LHCN-M2 (cell line): Measurements from ENCODE around the gene ZNF552. TPM values are rescaled to one million over a fixed set of nuclear protein-coding genes. Genes with fewer than 3 reads are reported as not detected.
A peak's percentile ranks its signal among the peaks of the same experiment; 100 is the strongest.
"Not testable (repeated sequence)": the region's sequence is repeated elsewhere in the genome, so short reads cannot be mapped to it uniquely, and the experiment has no call there.

Experiments used
- DNase-seq: peaks from one replicate; pipeline ENCODE4 v3.0.0-alpha.2; 2012; ENCODE audit warnings: low read depth
- polyA plus RNA-seq: library from polyadenylated mRNA; unstranded; fragments of >200 nt; gene quantifications from one replicate; pipeline ENCODE4 v1.2.1, GENCODE V29; 2012; ENCODE audit warnings: missing spikeins
- total RNA-seq: library from RNA; depleted of rRNA; stranded (reverse); fragments of >200 nt; gene quantifications from 2 replicates; pipeline ENCODE4 v1.2.3, GENCODE V29; 2014; rRNA removed

Gene ZNF552
- 2.2 and 3.5 TPM in 2 replicates for total RNA-seq
- polyA plus RNA-seq, result 1.4 TPM

GRCh38 chr19:57814505-57815246 lies at the start of gene ZNF552:
Gene ZNF552 (minus strand): TSS chr19:57814913. CDS start chr19:57814743, 170 bp downstream.
- peak; percentile 88 for DNase-seq

GRCh38 chr19:57862351-57862750 lies 47.6 kb upstream of the ZNF552 start:
- not testable (repeated sequence) for DNase-seq

- not testable (repeated sequence) for DNase-seq
Measured at GRCh38 chr19:57854117-57854516, 39.4 kb upstream of the ZNF552 start.

- DNase-seq, result not testable (repeated sequence)
Measured at GRCh38 chr19:57851812-57852603, 37.3 kb upstream of the ZNF552 start.

- peak; percentile 36 for DNase-seq
Measured at GRCh38 chr19:57850553-57851017, 35.9 kb upstream of the ZNF552 start.

GRCh38 chr19:57849666-57850473 lies 35.2 kb upstream of the ZNF552 start, which contains the start of gene ZNF587:
Gene ZNF587 (plus strand): TSS chr19:57849859. CDS start chr19:57850039, 180 bp downstream.
- DNase-seq, result peak; percentile 85

- not testable (repeated sequence) for DNase-seq
Measured at GRCh38 chr19:57849162-57849665, 34.5 kb upstream of the ZNF552 start.

GRCh38 chr19:57847164-57847563 lies 32.5 kb upstream of the ZNF552 start:
- peak; percentile 19 for DNase-seq

GRCh38 chr19:57841122-57841763 lies 26.5 kb upstream of the ZNF552 start:
- no peak for DNase-seq

- not testable (repeated sequence) for DNase-seq
Measured at GRCh38 chr19:57838622-57839191, 24.0 kb upstream of the ZNF552 start.

GRCh38 chr19:57836991-57837390 lies 22.3 kb upstream of the ZNF552 start:
- DNase-seq, result not testable (repeated sequence)

GRCh38 chr19:57830071-57830602 lies 15.4 kb upstream of the ZNF552 start, which contains the start of gene ZNF587B:
Gene ZNF587B (plus strand): TSS chr19:57830299. CDS start chr19:57830529, 230 bp downstream.
- peak; percentile 29 for DNase-seq

GRCh38 chr19:57829316-57829715 lies 14.6 kb upstream of the ZNF552 start:
- no peak for DNase-seq

- DNase-seq, result no peak
Measured at GRCh38 chr19:57825511-57825910, 10.8 kb upstream of the ZNF552 start.

GRCh38 chr19:57823608-57824007 lies 8.9 kb upstream of the ZNF552 start:
- not testable (repeated sequence) for DNase-seq

- DNase-seq, result not testable (repeated sequence)
Measured at GRCh38 chr19:57823155-57823554, 8.4 kb upstream of the ZNF552 start.

- DNase-seq, result not testable (repeated sequence)
Measured at GRCh38 chr19:57821501-57821900, 6.8 kb upstream of the ZNF552 start.

GRCh38 chr19:57821095-57821494 lies 6.4 kb upstream of the ZNF552 start:
- DNase-seq, result not testable (repeated sequence)

- DNase-seq, result no peak
Measured at GRCh38 chr19:57820599-57820998, 5.9 kb upstream of the ZNF552 start.
